Measurements from ENCODE around the gene DCAF6.

DNA sequence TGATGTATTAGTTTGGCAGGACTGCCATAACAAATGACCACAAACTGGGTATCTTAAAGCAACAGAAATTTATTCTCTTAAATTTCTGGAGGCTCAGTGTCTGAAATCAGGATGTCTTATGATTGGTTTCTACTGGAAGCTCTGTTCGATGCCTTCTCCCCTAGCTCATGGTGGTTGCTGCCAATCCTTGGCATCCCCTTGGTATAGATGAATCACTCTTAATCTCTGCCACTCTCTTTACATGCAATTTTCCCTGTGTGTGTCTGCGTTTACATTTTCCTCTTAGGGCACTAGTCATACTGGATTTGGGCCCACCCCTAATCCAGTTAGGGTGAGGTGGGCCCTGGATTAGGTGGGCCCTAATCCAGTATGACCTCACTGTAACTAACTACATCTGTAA is 55.1 kb downstream of the DCAF6 start:
- TF ChIP-seq, protein P1, sequence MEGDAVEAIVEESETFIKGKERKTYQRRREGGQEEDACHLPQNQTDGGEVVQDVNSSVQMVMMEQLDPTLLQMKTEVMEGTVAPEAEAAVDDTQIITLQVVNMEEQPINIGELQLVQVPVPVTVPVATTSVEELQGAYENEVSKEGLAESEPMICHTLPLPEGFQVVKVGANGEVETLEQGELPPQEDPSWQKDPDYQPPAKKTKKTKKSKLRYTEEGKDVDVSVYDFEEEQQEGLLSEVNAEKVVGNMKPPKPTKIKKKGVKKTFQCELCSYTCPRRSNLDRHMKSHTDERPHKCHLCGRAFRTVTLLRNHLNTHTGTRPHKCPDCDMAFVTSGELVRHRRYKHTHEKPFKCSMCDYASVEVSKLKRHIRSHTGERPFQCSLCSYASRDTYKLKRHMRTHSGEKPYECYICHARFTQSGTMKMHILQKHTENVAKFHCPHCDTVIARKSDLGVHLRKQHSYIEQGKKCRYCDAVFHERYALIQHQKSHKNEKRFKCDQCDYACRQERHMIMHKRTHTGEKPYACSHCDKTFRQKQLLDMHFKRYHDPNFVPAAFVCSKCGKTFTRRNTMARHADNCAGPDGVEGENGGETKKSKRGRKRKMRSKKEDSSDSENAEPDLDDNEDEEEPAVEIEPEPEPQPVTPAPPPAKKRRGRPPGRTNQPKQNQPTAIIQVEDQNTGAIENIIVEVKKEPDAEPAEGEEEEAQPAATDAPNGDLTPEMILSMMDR (IDR thresholded peaks at IDR 0.05): no peak
- TF ChIP-seq POLR2A (IDR thresholded peaks at IDR 0.05): no peak

Data from gastroesophageal sphincter (tissue), 3 donors.